Naive thymus-derived CD4-positive, alpha-beta T cell (primary cell): Measurements from ENCODE around the gene CARD10. TPM values are rescaled to one million over a fixed set of nuclear protein-coding genes. Genes with fewer than 3 reads are reported as not detected.

Experiments used
- ATAC-seq: fragments of 150-1000 bp; cut with Tn5 transposase; 2 replicates; pipeline ENCODE4 v1.10.0; 2021; ENCODE audit warnings: mild to moderate bottlenecking, moderate library complexity
- CTCF ChIA-PET: fragments of 350-600 bp; sonication (Branson Sonifier 250); formaldehyde crosslinking; loops from one replicate; lab custom pipeline; 2021; ENCODE audit warnings: antibody characterized with exemption; lab: Charles Lee
- POLR2A ChIA-PET: fragments of 350-600 bp; sonication (Branson Sonifier 250); formaldehyde crosslinking; loops from one replicate; lab custom pipeline; 2021; ENCODE audit warnings: antibody characterized with exemption, inconsistent platforms; lab: Charles Lee
- DNase-seq, 9 donors: peaks; one replicate each; pipeline versions ENCODE4 v3.0.0 to v3.0.0-alpha.2; 2020 to 2022; ENCODE audit warnings: mixed read lengths in 1 of 9
- H3K27ac ChIP-seq: one replicate; pipeline ENCODE4 v1.7.0; 2013; ENCODE audit warnings: mild to moderate bottlenecking, low read depth, low read length, moderate library complexity
- H3K27me3 ChIP-seq, 2 donors: one replicate each; pipeline ENCODE4 v1.7.0; 2013; ENCODE audit warnings: low read length in 2 of 2, mild to moderate bottlenecking in 2 of 2, moderate library complexity in 2 of 2; ENCODE audit not compliant: control insufficient read depth in 2 of 2, insufficient read depth in 2 of 2
- H3K36me3 ChIP-seq, 3 experiments: 1 replicate in 2 of 3; 2 replicates in 1 of 3; pipeline ENCODE4 v1.7.0; 2013; ENCODE audit warnings: low read length in 3 of 3, mild to moderate bottlenecking in 3 of 3, moderate library complexity in 1 of 3; ENCODE audit not compliant: insufficient read depth in 3 of 3, control insufficient read depth in 2 of 3
- H3K4me1 ChIP-seq, 2 donors: one replicate each; pipeline ENCODE4 v1.7.0; 2013; ENCODE audit warnings: low read length in 2 of 2, mild to moderate bottlenecking in 2 of 2, moderate library complexity in 1 of 2; ENCODE audit not compliant: control insufficient read depth in 2 of 2, insufficient read depth in 2 of 2
- H3K4me3 ChIP-seq: 2 replicates; pipeline ENCODE4 v1.7.0; 2013; ENCODE audit warnings: mild to moderate bottlenecking, low read length
- H3K9me3 ChIP-seq, 3 experiments: 1 replicate in 2 of 3; 2 replicates in 1 of 3; pipeline ENCODE4 v1.7.0; 2013; ENCODE audit warnings: low read length in 3 of 3; ENCODE audit not compliant: control insufficient read depth in 2 of 3
- H3K27ac Mint-ChIP-seq, 9 donors: one replicate each; pipeline ENCODE4 v1.8.0; 2020 to 2022; ENCODE audit warnings: mixed read lengths in 9 of 9, mild to moderate bottlenecking in 8 of 9, moderate library complexity in 5 of 9, inconsistent platforms in 2 of 9
- H3K27me3 Mint-ChIP-seq, 5 donors: one replicate each; pipeline ENCODE4 v1.8.0; 2021 to 2022; ENCODE audit warnings: mixed read lengths in 5 of 5, mild to moderate bottlenecking in 1 of 5
- H3K36me3 Mint-ChIP-seq, 5 donors: one replicate each; pipeline ENCODE4 v1.8.0; 2020 to 2022; ENCODE audit warnings: mixed read lengths in 5 of 5, mild to moderate bottlenecking in 3 of 5, inconsistent platforms in 1 of 5
- H3K4me1 Mint-ChIP-seq, 7 donors: one replicate each; pipeline ENCODE4 v1.8.0; 2020 to 2022; ENCODE audit warnings: mixed read lengths in 7 of 7, mild to moderate bottlenecking in 3 of 7, inconsistent platforms in 1 of 7
- H3K4me3 Mint-ChIP-seq, 10 donors: one replicate each; pipeline ENCODE4 v1.8.0; 2020 to 2022; ENCODE audit warnings: mild to moderate bottlenecking in 10 of 10, mixed read lengths in 10 of 10, moderate library complexity in 6 of 10, inconsistent platforms in 2 of 10
- H3K9me3 Mint-ChIP-seq, 11 donors: one replicate each; pipeline ENCODE4 v1.8.0; 2020 to 2022; ENCODE audit warnings: mixed read lengths in 11 of 11, mild to moderate bottlenecking in 4 of 11, inconsistent platforms in 1 of 11, moderate library complexity in 1 of 11
- intact Hi-C, 2 donors: fragments of 100-400 bp; cut with micrococcal nuclease; formaldehyde crosslinking; loops; one replicate each; pipeline ENCODE4 v1.15.1; 2023
- polyA plus RNA-seq, 2 donors: library from polyadenylated mRNA; unstranded; fragments of 300-500 nt; fragmentation: Illumina TruSeq; gene quantifications; one replicate each; pipeline ENCODE4 v1.2.3, GENCODE V29; 2021
- total RNA-seq, 6 experiments: library from RNA in 5 of 6; stranded (reverse) in 5 of 6; gene quantifications; 1 replicate in 5 of 6; 2 replicates in 1 of 6; pipeline ENCODE4 v1.2.3 and lab custom pipeline; 2021 to 2026

Gene CARD10
- total and polyA plus RNA-seq, 7 experiments from 2014 or later = 0.13 to 1.0 (median 0.69) TPM; not detected in 2

DNA sequence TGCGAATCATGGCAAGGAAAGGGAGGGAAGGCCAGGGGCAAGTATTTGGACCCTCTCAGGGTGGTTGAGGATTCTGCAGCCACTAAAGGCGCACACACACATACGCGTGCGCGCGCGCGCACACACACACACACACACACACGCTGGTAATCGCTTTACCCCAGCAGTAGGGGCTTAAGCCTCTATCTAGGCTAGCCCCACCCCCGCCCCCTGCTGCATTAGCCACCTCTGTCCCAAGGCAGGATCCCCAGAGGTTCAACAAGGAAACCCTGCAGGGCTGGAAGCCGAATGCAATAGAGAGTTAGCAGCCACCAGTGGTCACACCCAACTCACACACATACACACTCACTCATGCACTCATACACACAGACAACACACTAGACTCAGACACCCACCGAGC is 63.3 kb downstream of the CARD10 start:
- Mint-ChIP-seq H3K4me3 (no peak overlapping the region), H3K27me3 (no peaks in the 10 kb centered on the region), H3K36me3 (peaks cover 4 to 34% (median 5%) of the 10 kb centered on the region in 5 donors), H3K4me1 (peaks cover 0 to 9% (median 3%) of the 10 kb centered on the region in 7 donors), H3K9me3 (no peaks in the 10 kb centered on the region), H3K27ac (no peak overlapping the region)
- intact Hi-C loops = loop anchor here in 1 of 2 donors (5.0 kb wide), 1 partner anchor 289 kb away; no protein-coding TSS in a partner anchor
- ATAC-seq = no peak
- ChIA-PET CTCF (interaction anchor here (0.6 to 4.3 kb wide), 7 partner anchors 17 to 252 kb away, joined by 3 to 14 read pairs (median 4); no protein-coding TSS in a partner anchor), POLR2A (interaction anchor here (0.7 kb wide), 1 partner anchor 191 kb away, joined by 3 read pairs; no protein-coding TSS in a partner anchor)
- Histone ChIP-seq H3K27ac (no peak overlapping the region), H3K4me3 (no peak overlapping the region), H3K4me1 (no peaks in the 10 kb centered on the region), H3K9me3 (no peaks in the 10 kb centered on the region), H3K36me3 (peaks cover 0 to 16% (median 0%) of the 10 kb centered on the region in 3 experiments), H3K27me3 (no peaks in the 10 kb centered on the region)
- no peak for DNase-seq

DNA sequence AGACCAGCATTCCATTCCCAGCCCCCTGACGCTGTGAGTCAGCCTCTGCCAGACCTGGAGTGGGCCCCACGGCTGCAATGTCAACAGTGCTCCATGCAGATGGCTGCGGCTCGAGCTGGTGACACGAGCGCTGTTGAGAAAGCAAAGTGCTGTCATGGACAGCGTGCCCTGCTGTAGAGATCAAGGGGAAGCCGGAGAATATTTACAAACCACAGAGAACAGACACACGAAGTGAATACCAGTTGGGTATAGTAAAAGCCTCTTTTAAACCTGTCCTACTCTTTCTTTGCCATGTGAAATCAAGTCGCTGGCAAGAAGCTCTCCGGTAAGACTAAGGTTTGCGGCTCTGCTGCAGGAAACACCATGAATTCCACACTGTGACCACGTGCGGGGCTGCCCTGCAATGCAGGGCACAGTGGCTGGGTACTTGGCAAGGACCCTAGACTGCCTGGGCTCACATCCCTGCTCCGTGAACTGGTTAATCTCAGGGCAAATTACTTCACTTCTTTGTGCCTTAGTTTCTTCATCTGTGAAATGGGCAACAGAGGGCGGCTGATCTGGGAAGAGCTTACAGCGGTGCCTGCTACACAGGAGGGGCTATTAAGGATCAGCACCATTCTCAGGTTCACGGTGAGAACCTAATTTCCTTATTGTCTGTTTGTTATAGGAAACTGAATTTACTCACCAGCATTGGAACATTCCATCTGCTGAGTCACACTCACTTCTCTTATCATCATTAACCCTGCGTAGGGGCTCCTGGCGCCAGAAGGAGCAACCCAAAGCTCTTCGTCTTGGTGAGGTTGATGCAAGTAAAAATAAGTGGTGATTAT is 64.1 kb downstream of the CARD10 start:
- no peaks in the 10 kb centered on the region for H3K27me3 ChIP-seq
- H3K27me3 Mint-ChIP-seq = no peaks in the 10 kb centered on the region
- ChIA-PET POLR2A (no interaction called here), CTCF (interaction anchor here (0.9 to 4.3 kb wide), 4 partner anchors 17 to 138 kb away, joined by 4 to 14 read pairs (median 6); no protein-coding TSS in a partner anchor)
- no peaks in the 10 kb centered on the region for H3K9me3 Mint-ChIP-seq
- H3K36me3 Mint-ChIP-seq = peaks cover 0 to 34% (median 2%) of the 10 kb centered on the region in 5 donors
- H3K27ac Mint-ChIP-seq = no peak overlapping the region
- ATAC-seq = no peak
- DNase-seq = no peak
- intact Hi-C loops = loop anchor here in 1 of 2 donors (5.0 kb wide), 1 partner anchor 288 kb away; no protein-coding TSS in a partner anchor
- peaks cover 6 to 16% (median 9%) of the 10 kb centered on the region in 7 donors for H3K4me1 Mint-ChIP-seq
- H3K4me1 ChIP-seq = no peaks in the 10 kb centered on the region
- H3K4me3 ChIP-seq = no peak overlapping the region
- no peaks in the 10 kb centered on the region for H3K9me3 ChIP-seq
- no peak overlapping the region for H3K4me3 Mint-ChIP-seq
- H3K36me3 ChIP-seq = peaks cover 0 to 11% (median 0%) of the 10 kb centered on the region in 3 experiments
- H3K27ac ChIP-seq = no peak overlapping the region

DNA sequence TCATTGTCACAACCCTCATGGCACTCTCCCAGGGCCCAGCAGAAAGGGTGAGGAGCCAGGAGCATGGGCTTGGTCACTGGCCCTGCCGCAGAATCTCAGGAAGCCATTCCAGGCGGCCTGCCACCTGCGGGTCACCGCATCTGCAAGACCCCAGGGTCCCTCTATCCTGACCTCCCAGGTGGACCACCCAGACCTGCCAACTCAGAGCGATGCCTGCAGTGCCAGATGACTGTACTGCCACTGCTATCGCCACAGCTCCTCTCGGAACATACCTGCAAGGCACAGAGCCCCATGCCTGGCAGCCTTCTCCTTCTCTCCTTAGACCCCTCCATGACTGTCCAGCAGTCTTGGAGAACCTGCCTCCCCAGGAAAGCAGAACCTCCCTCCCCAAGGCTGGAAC is 65.5 kb downstream of the CARD10 start:
- Histone ChIP-seq H3K27me3 (no peaks in the 10 kb centered on the region), H3K4me3 (no peak overlapping the region), H3K9me3 (no peaks in the 10 kb centered on the region), H3K36me3 (peaks cover 0 to 6% (median 0%) of the 10 kb centered on the region in 3 experiments), H3K4me1 (no peaks in the 10 kb centered on the region), H3K27ac (no peak overlapping the region)
- Mint-ChIP-seq H3K9me3 (no peaks in the 10 kb centered on the region), H3K27me3 (no peaks in the 10 kb centered on the region), H3K36me3 (peaks cover 0 to 26% (median 0%) of the 10 kb centered on the region in 5 donors), H3K4me3 (no peak overlapping the region), H3K4me1 (peaks cover 6 to 16% (median 13%) of the 10 kb centered on the region in 7 donors), H3K27ac (no peak overlapping the region)
- ChIA-PET CTCF (interaction anchor here (1.2 kb wide), 1 partner anchor 332 kb away, joined by 3 read pairs; no protein-coding TSS in a partner anchor), POLR2A (no interaction called here)
- no peak for ATAC-seq
- no peak for DNase-seq
- intact Hi-C loops = no loop called here

DNA sequence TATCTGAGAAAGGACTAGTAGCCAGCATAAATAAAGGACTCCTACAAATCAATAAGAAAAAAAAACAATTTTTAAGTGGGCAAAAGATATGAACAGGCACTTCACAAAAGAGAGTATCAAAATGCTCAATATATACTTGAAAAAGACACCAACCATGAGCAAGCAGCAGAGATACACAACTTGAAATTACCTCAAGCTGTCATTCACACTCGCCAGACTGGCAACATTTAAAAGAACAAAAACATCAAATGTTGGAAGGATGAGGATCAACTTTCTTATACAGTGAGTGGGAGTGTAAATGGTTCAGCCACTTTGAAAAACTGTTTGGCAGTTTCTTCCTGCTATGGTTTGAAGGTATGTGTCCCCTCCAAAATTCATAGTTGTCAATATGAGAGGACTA is 68.0 kb downstream of the CARD10 start:
- DNase-seq (no peak), ATAC-seq (no peak)
- no peak overlapping the region for H3K4me3 Mint-ChIP-seq
- no peaks in the 10 kb centered on the region for H3K27me3 ChIP-seq
- peaks cover 0 to 27% (median 0%) of the 10 kb centered on the region in 5 donors for H3K36me3 Mint-ChIP-seq
- no peaks in the 10 kb centered on the region for H3K9me3 Mint-ChIP-seq
- no peak overlapping the region for H3K27ac ChIP-seq
- H3K27ac Mint-ChIP-seq = peak overlapping the region in 1 of 9 donors; percentile 32
- ChIA-PET POLR2A (interaction anchor here (1.2 kb wide), 1 partner anchor 33 kb away, joined by 3 read pairs; no protein-coding TSS in a partner anchor), CTCF (no interaction called here)
- peaks cover 0 to 6% (median 0%) of the 10 kb centered on the region in 3 experiments for H3K36me3 ChIP-seq
- intact Hi-C loops = no loop called here
- no peaks in the 10 kb centered on the region for H3K4me1 ChIP-seq
- no peak overlapping the region for H3K4me3 ChIP-seq
- H3K27me3 Mint-ChIP-seq = no peaks in the 10 kb centered on the region
- H3K4me1 Mint-ChIP-seq = peaks cover 6 to 13% (median 9%) of the 10 kb centered on the region in 7 donors
- H3K9me3 ChIP-seq = no peaks in the 10 kb centered on the region

DNA sequence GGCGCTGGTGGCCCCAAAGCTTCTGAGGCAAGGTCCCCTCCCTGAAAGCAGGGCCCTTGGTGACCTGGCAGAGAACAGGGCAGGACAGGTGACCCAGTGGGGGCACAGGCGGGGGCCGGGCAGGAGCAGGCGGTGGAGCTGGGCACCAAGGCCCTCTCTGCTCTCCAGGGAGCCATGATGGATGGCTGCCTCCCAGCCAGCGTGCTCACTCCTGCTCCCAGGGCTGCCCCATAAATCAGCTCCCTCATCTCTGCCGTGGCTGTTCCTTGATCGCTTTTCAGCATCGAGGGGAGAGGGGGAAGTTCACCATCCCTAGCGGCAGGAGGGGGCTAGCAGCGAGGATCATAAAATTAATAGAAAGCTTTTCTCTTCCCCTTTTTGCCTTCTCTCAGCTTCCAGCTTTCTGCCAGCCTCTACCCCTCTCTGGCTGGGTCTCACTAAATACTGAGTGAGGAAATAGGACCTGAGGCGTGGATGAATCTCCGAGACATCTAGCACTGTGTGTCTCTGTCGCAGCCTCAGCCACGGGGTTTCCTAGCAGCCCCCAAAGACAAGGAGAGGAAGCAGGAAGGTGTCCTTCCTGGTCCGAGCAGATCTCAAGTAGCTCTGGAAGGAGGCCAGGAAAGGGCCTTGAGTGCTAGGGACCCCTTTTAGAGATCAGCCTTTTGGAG is 69.7 kb downstream of the CARD10 start:
- H3K27ac Mint-ChIP-seq = no peak overlapping the region
- CTCF ChIA-PET = interaction anchor here (0.6 to 1.7 kb wide), 6 partner anchors 16 to 1423 kb away, joined by 3 to 5 read pairs (median 4); no protein-coding TSS in a partner anchor
- POLR2A ChIA-PET = interaction anchor here (0.9 kb wide), 1 partner anchor 135 kb away, joined by 3 read pairs; no protein-coding TSS in a partner anchor

DNA sequence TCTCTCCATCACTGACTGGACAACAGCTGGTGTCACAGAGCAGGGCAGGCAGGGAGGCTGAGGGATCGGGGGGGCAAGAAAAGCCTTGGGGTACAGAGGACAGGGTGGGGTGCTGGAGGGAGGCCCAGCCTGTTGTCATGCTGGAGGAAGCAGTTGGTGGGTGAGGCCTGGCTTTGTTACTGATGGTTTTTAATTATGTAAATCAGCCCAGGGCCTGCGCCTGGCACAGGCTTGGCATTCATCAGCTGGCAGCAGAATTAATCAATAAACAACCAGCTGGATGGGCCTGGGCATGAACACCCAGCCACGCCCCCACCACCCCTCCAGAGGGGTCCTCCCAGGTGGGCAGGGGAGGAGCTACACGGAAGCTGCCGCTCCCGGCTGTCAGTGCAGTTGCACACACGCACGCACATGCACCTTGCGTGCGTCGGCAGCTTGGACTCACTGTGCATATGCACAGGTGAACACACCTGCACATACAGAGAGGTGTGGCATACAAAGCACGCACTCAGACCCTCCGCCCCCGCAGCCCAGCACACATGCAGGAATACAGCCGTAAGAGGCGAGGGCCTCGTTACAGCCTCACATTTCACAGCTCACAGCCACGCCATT is 70.6 kb downstream of the CARD10 start:
- no peaks in the 10 kb centered on the region for H3K9me3 ChIP-seq
- ChIA-PET CTCF (interaction anchor here (0.6 kb wide), 1 partner anchor 241 kb away, joined by 5 read pairs; no protein-coding TSS in a partner anchor), POLR2A (no interaction called here)
- Mint-ChIP-seq H3K9me3 (no peaks in the 10 kb centered on the region), H3K4me3 (no peak overlapping the region), H3K36me3 (peaks cover 0 to 18% (median 0%) of the 10 kb centered on the region in 5 donors), H3K27me3 (peaks cover 0 to 2% (median 0%) of the 10 kb centered on the region in 5 donors), H3K4me1 (peaks cover 4 to 13% (median 9%) of the 10 kb centered on the region in 7 donors), H3K27ac (no peak overlapping the region)
- no peaks in the 10 kb centered on the region for H3K36me3 ChIP-seq
- no peaks in the 10 kb centered on the region for H3K4me1 ChIP-seq
- no peak for ATAC-seq
- no peaks in the 10 kb centered on the region for H3K27me3 ChIP-seq
- DNase-seq = no peak
- H3K4me3 ChIP-seq = no peak overlapping the region
- no peak overlapping the region for H3K27ac ChIP-seq
- intact Hi-C loops = no loop called here

More for the DNA sequence above, 69.7 kb downstream of the CARD10 start:
- H3K4me1 Mint-ChIP-seq = peaks cover 4 to 13% (median 9%) of the 10 kb centered on the region in 7 donors
- Histone ChIP-seq H3K4me1 (no peaks in the 10 kb centered on the region), H3K27ac (no peak overlapping the region), H3K27me3 (no peaks in the 10 kb centered on the region), H3K9me3 (no peaks in the 10 kb centered on the region), H3K36me3 (no peaks in the 10 kb centered on the region), H3K4me3 (no peak overlapping the region)
- H3K27me3 Mint-ChIP-seq = peaks cover 0 to 2% (median 0%) of the 10 kb centered on the region in 5 donors
- intact Hi-C loops = no loop called here
- DNase-seq = no peak
- no peaks in the 10 kb centered on the region for H3K9me3 Mint-ChIP-seq
- no peak for ATAC-seq
- H3K4me3 Mint-ChIP-seq = no peak overlapping the region
- peaks cover 0 to 18% (median 0%) of the 10 kb centered on the region in 5 donors for H3K36me3 Mint-ChIP-seq
